ENCODE measurements around the gene TMEM30B.

TMEM30B gene

GRCh38 chr14:61264010-61264571 is 17.0 kb downstream of the TMEM30B start:
- Histone ChIP-seq H3K36me3 (no peaks in the 10 kb centered on the region), H3K4me3 (no peak overlapping the region), H3K27me3 (peaks cover 0 to 4% of the 10 kb centered on the region in 2 donors), H3K9me3 (no peaks in the 10 kb centered on the region), H3K27ac (no peak overlapping the region), H3K4me1 (peaks cover 0 to 26% (median 3%) of the 10 kb centered on the region in 4 donors)
- no peak for TF ChIP-seq CTCF (IDR thresholded peaks at IDR 0.05)
- intact Hi-C loops (cut with DNase I; ENCODE audit: low total_unique reads): no loop called here
- no peak for DNase-seq

GRCh38 chr14:61262082-61262481 is 19.1 kb downstream of the TMEM30B start:
- intact Hi-C loops (cut with DNase I; ENCODE audit: low total_unique reads): no loop called here
- no peak for DNase-seq

GRCh38 chr14:61260939-61261776 is 20.0 kb downstream of the TMEM30B start:
- Histone ChIP-seq H3K27ac (peak overlapping the region in 1 of 2 donors; percentile 36), H3K27me3 (no peaks in the 10 kb centered on the region), H3K4me3 (no peak overlapping the region), H3K9me3 (no peaks in the 10 kb centered on the region), H3K36me3 (no peaks in the 10 kb centered on the region), H3K4me1 (peaks cover 0 to 12% (median 5%) of the 10 kb centered on the region in 4 donors)
- no peak for TF ChIP-seq CTCF (IDR thresholded peaks at IDR 0.05)
- peak in 1 of 2 donors; percentile 65 for DNase-seq
- intact Hi-C loops (cut with DNase I; ENCODE audit: low total_unique reads): no loop called here

More at GRCh38 chr14:61262082-61262481, 19.1 kb downstream of the TMEM30B start:
- no peak overlapping the region for H3K4me3 ChIP-seq
- peaks cover 0 to 19% (median 5%) of the 10 kb centered on the region in 4 donors for H3K4me1 ChIP-seq
- no peak for TF ChIP-seq CTCF (IDR thresholded peaks at IDR 0.05)
- H3K27ac ChIP-seq: peak overlapping the region in 1 of 2 donors; percentile 36
- H3K9me3 ChIP-seq: no peaks in the 10 kb centered on the region
- H3K36me3 ChIP-seq: no peaks in the 10 kb centered on the region
- no peaks in the 10 kb centered on the region for H3K27me3 ChIP-seq

GRCh38 chr14:61258985-61259384 is 22.2 kb downstream of the TMEM30B start:
- Histone ChIP-seq H3K4me1 (peaks cover 0 to 12% (median 5%) of the 10 kb centered on the region in 4 donors), H3K9me3 (no peaks in the 10 kb centered on the region), H3K27ac (peak overlapping the region in 1 of 2 donors; percentile 9), H3K27me3 (no peaks in the 10 kb centered on the region), H3K36me3 (no peaks in the 10 kb centered on the region), H3K4me3 (no peak overlapping the region)
- TF ChIP-seq CTCF (IDR thresholded peaks at IDR 0.05): no peak
- DNase-seq: no peak
- intact Hi-C loops (cut with DNase I; ENCODE audit: low total_unique reads): loop anchor here (10.0 kb wide), 1 partner anchor 234 kb away; no protein-coding TSS in a partner anchor

GRCh38 chr14:61257469-61258057 is 23.6 kb downstream of the TMEM30B start:
- H3K36me3 ChIP-seq: no peaks in the 10 kb centered on the region
- H3K9me3 ChIP-seq: no peaks in the 10 kb centered on the region
- DNase-seq: no peak
- peaks cover 0 to 12% (median 6%) of the 10 kb centered on the region in 4 donors for H3K4me1 ChIP-seq
- intact Hi-C loops (cut with DNase I; ENCODE audit: low total_unique reads): loop anchor here (10.0 kb wide), 1 partner anchor 233 kb away; no protein-coding TSS in a partner anchor
- no peak overlapping the region for H3K27ac ChIP-seq
- no peak overlapping the region for H3K4me3 ChIP-seq
- no peak for TF ChIP-seq CTCF (IDR thresholded peaks at IDR 0.05)
- no peaks in the 10 kb centered on the region for H3K27me3 ChIP-seq

Measured in tibial artery (tissue), 4 donors.